Measurements from ENCODE around the gene SPG7. TPM values are rescaled to one million over a fixed set of nuclear protein-coding genes. Genes with fewer than 3 reads are reported as not detected.

SPG7 gene
- total RNA-seq, 1 experiment from 2014 or later = 119 TPM

GRCh38 chr16:89476811-89477261 is 31.4 kb upstream of the SPG7 start:
- no CpG with 5 or more reads among the region's 10 CpGs for WGBS (ENCODE audit: extremely low coverage, insufficient read length, low lambda C conversion rate)
- Histone ChIP-seq H3K23ac (ENCODE audit: insufficient read length, low read depth, low read length) (no peak overlapping the region), H3K9me3 (ENCODE audit: control insufficient read depth, low read depth, low read length) (no peaks in the 10 kb centered on the region), H3K14ac (ENCODE audit: insufficient read depth, low read length) (no peak overlapping the region), H3K9ac (ENCODE audit: extremely low read depth, insufficient read length, low read length) (no peak overlapping the region), H3K79me1 (ENCODE audit: insufficient read depth, low read depth, low read length, poor library complexity, severe bottlenecking) (peaks cover 6% of the 10 kb centered on the region), H3K4ac (ENCODE audit: low read depth, low read length) (no peak overlapping the region), H4K91ac (ENCODE audit: insufficient read length, low read depth, low read length) (no peak overlapping the region), H4K20me1 (ENCODE audit: control insufficient read depth, insufficient read depth, insufficient read length) (peaks cover 5% of the 10 kb centered on the region), H2BK12ac (ENCODE audit: insufficient read length, low read depth, low read length) (no peak overlapping the region), H2AFZ (ENCODE audit: low read length) (no peak overlapping the region), H4K5ac (ENCODE audit: insufficient read length, low read depth, low read length) (no peak overlapping the region), H3K79me2 (ENCODE audit: insufficient read depth, low read length) (peaks cover 88% of the 10 kb centered on the region), H2BK20ac (ENCODE audit: low read depth, low read length, poor library complexity, severe bottlenecking) (no peak overlapping the region), H3K56ac (ENCODE audit: insufficient read length, low read depth, low read length) (no peak overlapping the region), H3K27ac (ENCODE audit: insufficient read length, low read depth, low read length) (no peak overlapping the region), H2BK15ac (ENCODE audit: low read depth, low read length) (no peak overlapping the region), H3T11ph (ENCODE audit: low read length) (no peak overlapping the region), H3K23me2 (ENCODE audit: insufficient read length, low read depth, low read length, poor library complexity, severe bottlenecking) (no peaks in the 10 kb centered on the region), H3K4me2 (ENCODE audit: insufficient read depth, insufficient read length, low read length) (no peak overlapping the region), H2BK5ac (ENCODE audit: insufficient read length, low read length) (no peak overlapping the region), H4K8ac (replicated peaks; ENCODE audit: insufficient read length, low read depth, low read length) (no peak overlapping the region), H2BK120ac (ENCODE audit: low read depth, low read length, poor library complexity, severe bottlenecking) (no peak overlapping the region), H2AK5ac (ENCODE audit: insufficient read length, low read length) (no peak overlapping the region), H3K4me1 (ENCODE audit: insufficient read depth, low read length) (peaks cover 5% of the 10 kb centered on the region; the same call in 1 of the 2 replicates), H3K18ac (ENCODE audit: insufficient read length, low read depth, low read length) (no peak overlapping the region), H3K27me3 (ENCODE audit: insufficient read depth, low read length) (no peaks in the 10 kb centered on the region)
- no peaks in the 10 kb centered on the region; the same call in 1 of the 2 replicates for H3K27me3 Mint-ChIP-seq (ENCODE audit: low read depth)
- no peaks in the 10 kb centered on the region for H3K9me3 Mint-ChIP-seq
- no peak for DNase-seq
- TF ChIP-seq, protein P1, sequence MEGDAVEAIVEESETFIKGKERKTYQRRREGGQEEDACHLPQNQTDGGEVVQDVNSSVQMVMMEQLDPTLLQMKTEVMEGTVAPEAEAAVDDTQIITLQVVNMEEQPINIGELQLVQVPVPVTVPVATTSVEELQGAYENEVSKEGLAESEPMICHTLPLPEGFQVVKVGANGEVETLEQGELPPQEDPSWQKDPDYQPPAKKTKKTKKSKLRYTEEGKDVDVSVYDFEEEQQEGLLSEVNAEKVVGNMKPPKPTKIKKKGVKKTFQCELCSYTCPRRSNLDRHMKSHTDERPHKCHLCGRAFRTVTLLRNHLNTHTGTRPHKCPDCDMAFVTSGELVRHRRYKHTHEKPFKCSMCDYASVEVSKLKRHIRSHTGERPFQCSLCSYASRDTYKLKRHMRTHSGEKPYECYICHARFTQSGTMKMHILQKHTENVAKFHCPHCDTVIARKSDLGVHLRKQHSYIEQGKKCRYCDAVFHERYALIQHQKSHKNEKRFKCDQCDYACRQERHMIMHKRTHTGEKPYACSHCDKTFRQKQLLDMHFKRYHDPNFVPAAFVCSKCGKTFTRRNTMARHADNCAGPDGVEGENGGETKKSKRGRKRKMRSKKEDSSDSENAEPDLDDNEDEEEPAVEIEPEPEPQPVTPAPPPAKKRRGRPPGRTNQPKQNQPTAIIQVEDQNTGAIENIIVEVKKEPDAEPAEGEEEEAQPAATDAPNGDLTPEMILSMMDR (conservative IDR thresholded peaks at IDR 0.05) = no peak
- peak overlapping the region; percentile 3 to 44 (median 20); a peak in 6 of 7 replicates for H3K27ac Mint-ChIP-seq
- H3K4me1 Mint-ChIP-seq = peaks cover 65 to 73% of the 10 kb centered on the region in 2 experiments
- H3K4me3 Mint-ChIP-seq = no peak overlapping the region
- peaks cover 2 to 5% (median 2%) of the 10 kb centered on the region in 3 experiments; a peak in 2 of 7 replicates for H3K36me3 Mint-ChIP-seq (ENCODE audit: insufficient read depth in 1 of 3, low read depth in 3 of 3)
